Skeletal muscle tissue (tissue), 4 donors: ENCODE measurements around the gene S100A3. TPM values are rescaled to one million over a fixed set of nuclear protein-coding genes. Genes with fewer than 3 reads are reported as not detected.

Experiments used
- H3K27ac ChIP-seq: one replicate; pipeline ENCODE4 v1.7.0; 2013; ENCODE audit warnings: mild to moderate bottlenecking, low read depth, low read length, inconsistent platforms
- H3K27me3 ChIP-seq, 3 donors: one replicate each; pipeline ENCODE4 v1.7.0; 2013; ENCODE audit warnings: low read length in 3 of 3; ENCODE audit not compliant: control insufficient read depth in 3 of 3, insufficient read depth in 3 of 3
- H3K36me3 ChIP-seq, 3 donors: one replicate each; pipeline ENCODE4 v1.7.0; 2013; ENCODE audit warnings: low read length in 3 of 3; ENCODE audit not compliant: control insufficient read depth in 3 of 3, insufficient read depth in 3 of 3
- H3K4me1 ChIP-seq, 3 donors: one replicate each; pipeline ENCODE4 v1.7.0; 2013; ENCODE audit warnings: low read length in 3 of 3, mild to moderate bottlenecking in 3 of 3; ENCODE audit not compliant: control insufficient read depth in 3 of 3, insufficient read depth in 3 of 3
- H3K4me3 ChIP-seq, 3 donors: one replicate each; pipeline ENCODE4 v1.7.0; 2013; ENCODE audit warnings: low read length in 3 of 3
- H3K9ac ChIP-seq, 3 donors: one replicate each; pipeline ENCODE4 v1.7.0; 2013; ENCODE audit warnings: low read length in 3 of 3, mild to moderate bottlenecking in 3 of 3, moderate library complexity in 2 of 3, low read depth in 1 of 3
- H3K9me3 ChIP-seq, 3 donors: one replicate each; pipeline ENCODE4 v1.7.0; 2013; ENCODE audit warnings: low read length in 3 of 3; ENCODE audit not compliant: control insufficient read depth in 3 of 3
- total RNA-seq: library from RNA; depleted of rRNA; stranded (reverse); fragments of >200 nt; gene quantifications from one replicate; pipeline ENCODE4 v1.2.3, GENCODE V29; 2014
- donor health status: Osteomylitis.

The S100A3 gene
- total RNA-seq, 1 donor from 2014 or later = not detected

DNA sequence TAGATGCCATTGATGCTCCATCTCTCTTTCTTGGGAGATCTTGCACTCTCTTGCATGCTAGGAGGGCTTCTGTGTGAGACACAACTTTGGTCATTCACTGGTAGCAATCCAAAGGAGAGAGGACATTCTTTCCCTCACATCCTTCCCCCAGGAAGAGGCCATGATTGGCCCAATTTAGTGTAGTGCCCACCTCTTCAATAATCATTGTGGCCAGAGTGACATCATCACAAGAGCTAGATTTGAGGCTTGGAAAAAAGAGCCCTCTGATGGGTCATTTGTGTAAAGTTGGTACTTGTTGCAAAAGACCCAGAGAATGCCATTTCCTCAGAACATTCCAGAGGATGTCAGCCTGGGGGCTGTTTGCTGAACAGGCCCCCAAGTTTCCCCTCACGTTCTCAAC lies 43.5 kb downstream of the S100A3 start:
- Histone ChIP-seq H3K4me3 (no peak overlapping the region), H3K4me1 (peaks cover 13 to 19% (median 17%) of the 10 kb centered on the region in 3 donors), H3K27me3 (no peaks in the 10 kb centered on the region), H3K36me3 (no peaks in the 10 kb centered on the region), H3K9me3 (no peaks in the 10 kb centered on the region), H3K9ac (no peak overlapping the region), H3K27ac (no peak overlapping the region)

DNA sequence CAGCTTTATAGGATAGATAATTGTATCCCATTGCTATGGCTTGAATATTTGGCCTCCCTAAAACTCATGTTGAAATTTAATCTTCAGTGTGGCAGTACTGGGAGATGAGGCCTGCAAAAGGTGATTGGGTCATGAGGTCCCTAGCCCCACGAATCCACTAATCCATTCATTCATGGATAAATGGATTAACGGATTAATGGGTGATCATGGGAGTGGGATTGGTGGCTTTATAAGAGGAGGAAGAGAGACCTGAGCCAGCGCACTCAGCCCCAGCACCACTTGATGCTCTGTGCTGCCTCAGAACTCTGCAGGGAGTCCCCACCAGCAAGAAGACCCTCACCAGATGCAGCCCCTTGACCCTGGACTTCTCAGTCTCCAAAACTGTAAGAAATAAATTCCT lies 45.3 kb downstream of the S100A3 start:
- peaks cover 13 to 19% (median 17%) of the 10 kb centered on the region in 3 donors for H3K4me1 ChIP-seq
- H3K9me3 ChIP-seq = no peaks in the 10 kb centered on the region
- no peaks in the 10 kb centered on the region for H3K27me3 ChIP-seq
- H3K36me3 ChIP-seq = no peaks in the 10 kb centered on the region
- no peak overlapping the region for H3K4me3 ChIP-seq
- no peak overlapping the region for H3K9ac ChIP-seq
- H3K27ac ChIP-seq = no peak overlapping the region

DNA sequence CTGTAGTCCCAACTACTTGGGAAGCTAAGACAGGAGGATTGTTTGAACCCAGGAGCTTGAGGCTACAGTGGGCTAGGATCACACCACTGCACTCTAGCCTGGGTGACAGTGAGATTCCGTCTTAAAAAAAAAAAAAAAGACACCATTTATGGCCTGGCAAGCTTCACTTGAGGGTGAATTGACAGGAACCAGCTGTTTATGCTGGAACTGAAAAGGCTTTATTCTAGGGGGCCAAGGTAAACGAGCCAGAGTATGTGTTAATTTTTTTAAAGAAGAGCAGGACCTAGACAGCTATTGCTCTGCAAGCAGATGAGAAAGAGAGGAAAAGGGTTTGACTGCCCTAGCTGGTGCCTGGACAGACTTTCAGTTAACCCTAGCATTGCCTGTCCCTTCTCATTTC lies 50.3 kb downstream of the S100A3 start:
- no peak overlapping the region for H3K9ac ChIP-seq

More for the DNA sequence above, 50.3 kb downstream of the S100A3 start:
- H3K27me3 ChIP-seq = no peaks in the 10 kb centered on the region
- H3K4me1 ChIP-seq = peaks cover 0 to 7% (median 5%) of the 10 kb centered on the region in 3 donors
- H3K36me3 ChIP-seq = no peaks in the 10 kb centered on the region
- H3K4me3 ChIP-seq = no peak overlapping the region
- no peak overlapping the region for H3K27ac ChIP-seq
- H3K9me3 ChIP-seq = no peaks in the 10 kb centered on the region

Other genes with a start within 250 kb of the S100A3 start
- not detected for gene PGLYRP3, start 236.3 kb downstream of the S100A3 start, total RNA-seq
- gene PGLYRP4, start 200.4 kb downstream of the S100A3 start, total RNA-seq = not detected
- gene S100A9, start 191.4 kb downstream of the S100A3 start, total RNA-seq = 218 TPM
- gene S100A12, start 173.6 kb downstream of the S100A3 start, total RNA-seq = 23.0 TPM
- gene S100A8, start 158.2 kb downstream of the S100A3 start, total RNA-seq = 67.3 TPM
- gene S100A7A, start 132.7 kb downstream of the S100A3 start, total RNA-seq = not detected
- not detected for gene S100A7, start 88.6 kb downstream of the S100A3 start, total RNA-seq
- 203 TPM for gene S100A6, start 13.3 kb downstream of the S100A3 start, total RNA-seq
- gene S100A5, start 8.3 kb downstream of the S100A3 start, total RNA-seq = not detected
- 165 TPM for gene S100A4, start 3.5 kb downstream of the S100A3 start, total RNA-seq
- gene S100A2, start 16.6 kb upstream of the S100A3 start, total RNA-seq = not detected
- gene S100A16, start 63.9 kb upstream of the S100A3 start, total RNA-seq = 36.0 TPM
- not detected for gene S100A14, start 67.1 kb upstream of the S100A3 start, total RNA-seq
- gene S100A13, start 78.2 kb upstream of the S100A3 start, total RNA-seq = 55.3 TPM
- 0.52 TPM for gene S100A1, start 79.2 kb upstream of the S100A3 start, total RNA-seq
- 46.4 TPM for gene CHTOP, start 84.8 kb upstream of the S100A3 start, total RNA-seq
- 56.4 TPM for gene SNAPIN, start 109.4 kb upstream of the S100A3 start, total RNA-seq
- 148 TPM for gene ILF2, start 121.7 kb upstream of the S100A3 start, total RNA-seq
- gene NPR1, start 129.4 kb upstream of the S100A3 start, total RNA-seq = 11.5 TPM
- gene INTS3, start 178.8 kb upstream of the S100A3 start, total RNA-seq = 24.0 TPM
- 16.7 TPM for gene SLC27A3, start 226.1 kb upstream of the S100A3 start, total RNA-seq